RWPE1 (cell line): ENCODE measurements around the gene TUFT1.
A peak's percentile ranks its signal among the peaks of the same experiment; 100 is the strongest.

Source experiments
- CTCF ChIA-PET: fragments of 350-600 bp; sonication (Branson Sonifier 250); formaldehyde crosslinking; extraction: SDS; loops from one replicate; lab custom pipeline; 2021; lab: Yijun Ruan, JAX
- POLR2A ChIA-PET: fragments of 400-600 bp; formaldehyde crosslinking; extraction: SDS; loops from one replicate; lab custom pipeline; 2020; ENCODE audit warnings: antibody characterized with exemption; ENCODE audit not compliant: low non-redundant PET; lab: Yijun Ruan, JAX
- DNase-seq: peaks from one replicate; pipeline ENCODE4 v3.0.0; 2012; ENCODE audit warnings: low spot score
- H3K27ac ChIP-seq: fragments of 450-650 bp; 2 replicates; pipeline ENCODE4 v1.5.1; 2017
- CTCF ChIP-seq: fragments of 450-650 bp; conservative IDR thresholded peaks from 2 replicates; pipeline ENCODE4 v1.5.1; 2017; ENCODE audit warnings: low read depth, mild to moderate bottlenecking

Gene TUFT1

GRCh38 chr1:151504759-151505158 lies 35.4 kb upstream of the TUFT1 start:
- DNase-seq, result no peak
- ChIA-PET CTCF (interaction anchor here (0.5 to 0.6 kb wide), 2 partner anchors 10 to 35 kb away, joined by 3 read pairs; no protein-coding TSS in a partner anchor), POLR2A (no interaction called here)
- no peak overlapping the region for H3K27ac ChIP-seq
- TF ChIP-seq CTCF, result no peak

- no peak for DNase-seq
- ChIA-PET POLR2A (no interaction called here), CTCF (interaction anchor here (1.1 kb wide), 1 partner anchor 48 kb away, joined by 6 read pairs; no protein-coding TSS in a partner anchor)
- no peak overlapping the region for H3K27ac ChIP-seq
- TF ChIP-seq CTCF, result no peak
Measured at GRCh38 chr1:151508833-151509232, 31.3 kb upstream of the TUFT1 start.

- CTCF ChIA-PET, result no interaction called here
Measured at GRCh38 chr1:151509350-151510019, 30.6 kb upstream of the TUFT1 start.

GRCh38 chr1:151510020-151510405 lies 30.1 kb upstream of the TUFT1 start:
- TF ChIP-seq CTCF, result no peak
- POLR2A ChIA-PET, result no interaction called here
- CTCF ChIA-PET, result no interaction called here

More at GRCh38 chr1:151509350-151510019, 30.6 kb upstream of the TUFT1 start:
- no peak for DNase-seq
- TF ChIP-seq CTCF, result no peak
- POLR2A ChIA-PET, result no interaction called here
- no peak overlapping the region for H3K27ac ChIP-seq

GRCh38 chr1:151510614-151510956 lies 29.5 kb upstream of the TUFT1 start:
- H3K27ac ChIP-seq, result peak overlapping the region; percentile 44; the same call in 1 of the 2 replicates
- no peak for TF ChIP-seq CTCF
- POLR2A ChIA-PET, result no interaction called here
- CTCF ChIA-PET, result no interaction called here
- no peak for DNase-seq

More at GRCh38 chr1:151510020-151510405, 30.1 kb upstream of the TUFT1 start:
- no peak for DNase-seq
- no peak overlapping the region for H3K27ac ChIP-seq

- H3K27ac ChIP-seq, result peak within 1 kb of the TSS; percentile 44
- ChIA-PET CTCF (no interaction called here), POLR2A (no interaction called here)
- no peak for TF ChIP-seq CTCF
- peak; percentile 78 for DNase-seq
Measured at GRCh38 chr1:151510957-151511635, 29.0 kb upstream of the TUFT1 start, which contains the start of gene CGN. TSS of gene CGN (plus strand) at chr1:151511387. CDS start at chr1:151518520, 7,133 bp downstream.
